ENCODE data around the gene HNRNPK. TPM values are rescaled to one million over a fixed set of nuclear protein-coding genes. Genes with fewer than 3 reads are reported as not detected.

Gene HNRNPK
- total and polyA plus RNA-seq, 5 donors from 2014 or later, result 617 to 1,033 (median 946) TPM

DNA sequence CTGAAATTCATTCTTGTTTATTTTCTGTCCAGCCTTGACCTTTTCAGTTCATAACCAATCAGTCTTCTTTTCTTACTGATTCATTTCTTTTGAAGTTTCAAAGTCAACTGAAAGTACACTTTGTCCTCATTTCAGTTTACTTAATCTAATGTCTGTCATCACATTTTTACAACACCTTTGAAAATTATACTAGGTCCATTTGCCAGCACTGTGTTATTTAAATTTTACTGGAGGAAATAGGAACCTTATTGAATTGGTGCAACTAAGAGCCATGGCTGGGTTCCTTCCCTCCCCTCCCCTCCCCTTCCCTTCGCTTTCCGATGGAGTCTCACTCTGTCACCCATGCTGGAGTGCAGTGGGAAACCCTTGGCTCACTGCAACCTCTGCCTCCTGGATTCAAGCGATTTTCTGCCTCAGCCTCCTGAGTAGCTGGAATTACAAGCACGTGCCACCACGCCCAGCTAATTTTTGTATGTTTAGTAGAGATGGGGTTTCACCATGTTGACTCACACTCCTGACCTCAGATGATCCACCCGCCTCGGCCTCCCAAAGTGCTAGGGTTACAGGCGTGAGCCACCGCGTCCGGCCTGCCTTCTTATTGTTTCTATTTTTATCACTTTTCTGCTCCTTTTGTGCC lies 6.9 kb upstream of the HNRNPK start:
- Histone ChIP-seq H3K9me3 (ENCODE audit: control insufficient read depth in 2 of 2, low read length in 2 of 2) (no peaks in the 10 kb centered on the region), H3K36me3 (ENCODE audit: control insufficient read depth, insufficient read depth, low read length) (peaks cover 2% of the 10 kb centered on the region), H3K4me3 (ENCODE audit: low read depth, low read length) (no peak overlapping the region), H3K27me3 (ENCODE audit: control insufficient read depth, insufficient read depth, low read length) (no peaks in the 10 kb centered on the region), H3K27ac (ENCODE audit: insufficient read depth, low read length, poor library complexity, severe bottlenecking) (no peak overlapping the region), H3K4me1 (ENCODE audit: control insufficient read depth, insufficient read depth, low read length, poor library complexity, severe bottlenecking) (peaks cover 7% of the 10 kb centered on the region)
- no peaks in the 10 kb centered on the region for H3K9me3 Mint-ChIP-seq
- no peaks in the 10 kb centered on the region for H3K27me3 Mint-ChIP-seq
- DNase-seq, result no peak
- H3K27ac Mint-ChIP-seq, result no peak overlapping the region
- peaks cover 10 to 31% (median 23%) of the 10 kb centered on the region in 4 donors for H3K4me1 Mint-ChIP-seq
- H3K4me3 Mint-ChIP-seq, result peak overlapping the region in 2 of 4 donors; percentile 47 to 57
- ATAC-seq (ENCODE audit: low read depth in 2 of 2), result no peak
- H3K36me3 Mint-ChIP-seq, result peaks cover 16% of the 10 kb centered on the region

DNA sequence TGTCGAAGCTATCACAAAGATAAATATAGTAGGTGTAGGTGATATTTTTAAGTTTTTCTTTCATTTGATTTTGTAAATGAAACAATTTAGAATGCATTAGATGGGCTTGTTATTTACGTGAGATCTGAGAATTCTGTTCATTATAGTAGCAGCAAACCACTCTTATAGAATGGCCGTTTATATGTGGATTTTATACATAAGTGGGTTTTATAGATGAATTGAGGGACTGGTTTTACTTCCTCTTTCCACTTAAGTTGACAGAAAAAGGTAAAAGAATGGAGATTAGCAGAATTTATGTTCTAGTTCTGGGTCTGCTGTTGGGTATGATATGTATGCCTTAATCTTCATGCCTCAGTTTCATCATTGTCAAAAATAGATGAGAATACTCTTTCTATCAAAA lies 6.2 kb upstream of the HNRNPK start:
- ATAC-seq (ENCODE audit: low read depth in 2 of 2) (no peak), DNase-seq (no peak)
- Histone ChIP-seq H3K27me3 (ENCODE audit: control insufficient read depth, insufficient read depth, low read length) (no peaks in the 10 kb centered on the region), H3K36me3 (ENCODE audit: control insufficient read depth, insufficient read depth, low read length) (peaks cover 2% of the 10 kb centered on the region), H3K9me3 (ENCODE audit: control insufficient read depth in 2 of 2, low read length in 2 of 2) (no peaks in the 10 kb centered on the region), H3K4me1 (ENCODE audit: control insufficient read depth, insufficient read depth, low read length, poor library complexity, severe bottlenecking) (peaks cover 14% of the 10 kb centered on the region), H3K27ac (ENCODE audit: insufficient read depth, low read length, poor library complexity, severe bottlenecking) (no peak overlapping the region), H3K4me3 (ENCODE audit: low read depth, low read length) (no peak overlapping the region)
- Mint-ChIP-seq H3K4me3 (no peak overlapping the region), H3K9me3 (no peaks in the 10 kb centered on the region), H3K4me1 (peaks cover 14 to 37% (median 20%) of the 10 kb centered on the region in 4 donors), H3K27ac (no peak overlapping the region), H3K36me3 (peaks cover 16% of the 10 kb centered on the region), H3K27me3 (no peaks in the 10 kb centered on the region)

DNA sequence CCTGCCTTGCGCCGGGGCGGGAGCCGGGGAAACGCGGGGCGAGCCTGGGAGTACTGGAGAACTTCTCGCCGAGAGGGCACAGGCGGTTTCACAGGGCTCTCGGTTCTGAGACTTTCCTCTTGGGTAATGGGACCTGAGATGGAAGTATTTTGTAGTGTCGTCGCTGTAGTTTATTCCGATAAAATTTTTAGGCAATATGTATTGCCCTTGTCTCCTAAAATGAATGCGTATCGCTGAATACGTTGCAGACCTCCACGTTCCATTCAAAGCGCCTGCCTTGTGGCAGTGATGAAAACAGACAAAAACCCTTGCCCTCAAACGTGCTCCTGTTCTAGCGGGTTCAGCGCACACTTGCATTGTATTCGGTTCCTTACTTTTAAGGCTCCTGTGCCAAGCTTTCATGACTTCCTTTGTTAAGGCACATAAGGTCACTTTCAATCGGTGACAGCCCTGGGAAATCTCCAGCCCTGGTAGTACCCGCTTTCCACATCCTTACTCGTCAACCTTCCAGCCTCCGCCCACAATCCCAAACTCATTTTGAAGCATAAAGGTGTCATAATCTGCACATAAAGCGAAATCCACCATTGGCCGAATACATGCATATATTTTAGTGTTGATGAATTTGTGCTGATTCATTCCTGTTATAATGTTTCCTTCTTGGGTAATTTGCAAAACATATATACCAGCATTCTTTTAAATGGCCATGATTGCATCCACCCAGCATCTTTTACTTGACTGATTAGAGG lies 1.3 kb upstream of the HNRNPK start:
- ATAC-seq (ENCODE audit: low read depth in 2 of 2) (no peak), DNase-seq (peak in 1 of 3 donors; percentile 51)
- H3K36me3 ChIP-seq (ENCODE audit: control insufficient read depth, insufficient read depth, low read length), result peaks cover 16% of the 10 kb centered on the region
- H3K4me3 ChIP-seq (ENCODE audit: low read depth, low read length), result peak overlapping the region; percentile 91
- Mint-ChIP-seq H3K4me3 (peak overlapping the region; percentile 97 to 100 (median 100)), H3K27me3 (peaks cover 12% of the 10 kb centered on the region), H3K9me3 (no peaks in the 10 kb centered on the region), H3K27ac (peak overlapping the region; percentile 53 to 100 (median 77)), H3K4me1 (peaks cover 22 to 43% (median 36%) of the 10 kb centered on the region in 4 donors), H3K36me3 (peaks cover 22% of the 10 kb centered on the region)
- H3K4me1 ChIP-seq (ENCODE audit: control insufficient read depth, insufficient read depth, low read length, poor library complexity, severe bottlenecking), result peaks cover 38% of the 10 kb centered on the region
- H3K27ac ChIP-seq (ENCODE audit: insufficient read depth, low read length, poor library complexity, severe bottlenecking), result peak overlapping the region; percentile 99
- no peaks in the 10 kb centered on the region for H3K27me3 ChIP-seq (ENCODE audit: control insufficient read depth, insufficient read depth, low read length)
- H3K9me3 ChIP-seq (ENCODE audit: control insufficient read depth in 2 of 2, low read length in 2 of 2), result no peaks in the 10 kb centered on the region

DNA sequence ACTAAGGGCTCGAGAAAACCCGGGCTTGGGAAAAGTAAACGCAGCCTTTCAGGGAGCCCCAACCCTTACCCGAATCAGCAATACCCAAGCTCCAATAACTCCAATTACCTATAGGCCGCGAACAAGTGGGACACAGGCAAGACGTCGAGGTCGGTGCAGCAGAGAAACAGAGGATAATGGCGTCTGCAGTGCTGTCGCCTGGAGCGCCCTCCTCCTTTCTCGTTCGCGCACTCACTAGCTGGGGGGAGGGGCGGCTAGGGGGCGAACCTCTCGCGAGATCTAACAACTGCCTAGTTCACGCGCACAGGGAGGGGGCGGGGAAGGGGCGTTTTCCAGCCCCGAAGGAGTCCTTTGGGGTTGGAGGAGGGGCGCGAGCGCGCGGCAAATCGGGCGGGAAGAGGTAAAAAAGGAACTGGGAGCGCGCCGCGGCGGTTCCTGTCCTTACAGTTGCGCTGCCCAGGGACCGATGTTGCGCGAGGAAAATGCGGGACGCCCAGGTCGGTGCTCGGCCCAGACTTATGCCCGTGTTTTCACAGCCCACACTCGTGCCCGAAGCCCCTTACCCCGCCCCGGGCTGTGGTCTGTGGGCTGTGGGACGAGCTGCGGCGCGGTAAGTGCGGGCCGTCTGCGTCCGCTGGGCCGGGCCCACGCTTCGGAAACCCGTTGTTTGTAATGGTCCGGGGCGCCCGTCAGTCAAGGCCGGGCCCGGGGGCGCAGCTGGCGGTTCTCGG lies 545 bp upstream of the HNRNPK start, which contains the start of gene RMI1:
TSS of gene RMI1 (plus strand) at position 411 of the 731 bp plus-strand sequence. CDS start 20,182 bp downstream, outside the sequence.
- peaks cover 26 to 50% (median 40%) of the 10 kb centered on the region in 4 donors for H3K4me1 Mint-ChIP-seq
- H3K27ac Mint-ChIP-seq, result peak within 1 kb of the TSS; percentile 98 to 100 (median 100)
- peaks cover 29% of the 10 kb centered on the region for H3K36me3 Mint-ChIP-seq
- Histone ChIP-seq H3K27ac (ENCODE audit: insufficient read depth, low read length, poor library complexity, severe bottlenecking) (peak within 1 kb of the TSS; percentile 99), H3K27me3 (ENCODE audit: control insufficient read depth, insufficient read depth, low read length) (no peaks in the 10 kb centered on the region), H3K9me3 (ENCODE audit: control insufficient read depth in 2 of 2, low read length in 2 of 2) (no peaks in the 10 kb centered on the region), H3K4me3 (ENCODE audit: low read depth, low read length) (peak within 1 kb of the TSS; percentile 100), H3K36me3 (ENCODE audit: control insufficient read depth, insufficient read depth, low read length) (peaks cover 24% of the 10 kb centered on the region), H3K4me1 (ENCODE audit: control insufficient read depth, insufficient read depth, low read length, poor library complexity, severe bottlenecking) (peaks cover 43% of the 10 kb centered on the region)
- DNase-seq, result peak; percentile 99 to 100 (median 99)
- ATAC-seq (ENCODE audit: low read depth in 2 of 2), result peak; percentile 76 to 79
- peaks cover 12% of the 10 kb centered on the region for H3K27me3 Mint-ChIP-seq
- no peaks in the 10 kb centered on the region for H3K9me3 Mint-ChIP-seq
- H3K4me3 Mint-ChIP-seq, result peak within 1 kb of the TSS; percentile 97 to 100 (median 100)

DNA sequence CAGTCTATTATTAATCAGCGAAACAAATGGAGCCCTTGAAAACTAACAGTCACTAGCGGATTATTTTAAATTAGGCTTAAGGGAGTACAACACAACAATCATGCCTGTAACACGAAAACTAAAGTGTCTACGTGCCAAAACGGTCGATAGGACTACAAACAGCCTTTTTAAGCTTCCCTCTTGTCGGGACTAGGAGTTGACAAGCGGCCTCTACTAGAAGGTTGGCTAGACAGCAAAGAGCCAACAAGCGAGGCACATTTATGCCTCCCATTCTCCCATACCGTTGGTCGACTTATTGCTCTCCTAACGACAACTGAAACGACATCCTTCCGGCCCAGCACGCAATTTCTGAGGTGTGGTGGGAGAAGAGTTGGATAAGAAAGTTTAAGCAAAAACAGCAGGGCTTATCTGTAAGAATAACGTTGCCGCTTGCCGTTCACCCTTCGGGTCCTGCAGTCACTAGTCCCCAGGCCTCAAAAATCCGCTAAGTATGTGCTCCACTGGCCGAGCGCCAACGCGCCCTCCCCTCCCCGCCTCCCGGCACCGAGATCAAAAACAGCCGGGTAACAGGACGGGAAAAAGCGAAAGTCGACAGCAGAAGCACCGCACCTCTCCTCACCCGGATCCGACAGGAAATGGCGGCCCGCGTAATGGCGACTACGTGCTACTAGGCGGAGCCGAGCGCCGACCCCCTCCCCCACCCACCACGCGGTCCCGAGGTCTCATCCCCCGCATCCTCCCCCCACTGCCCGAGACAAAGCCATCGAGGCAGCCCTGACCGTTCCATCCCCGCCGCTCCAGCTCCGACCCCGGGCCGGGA lies 813 bp downstream of the HNRNPK start:
- H3K9me3 ChIP-seq (ENCODE audit: control insufficient read depth in 2 of 2, low read length in 2 of 2), result no peaks in the 10 kb centered on the region
- Mint-ChIP-seq H3K9me3 (peaks cover 0 to 2% (median 0%) of the 10 kb centered on the region in 7 donors), H3K27me3 (peaks cover 12% of the 10 kb centered on the region), H3K36me3 (peaks cover 43% of the 10 kb centered on the region), H3K4me1 (peaks cover 34 to 63% (median 50%) of the 10 kb centered on the region in 4 donors), H3K4me3 (peak overlapping the region; percentile 97 to 100 (median 100)), H3K27ac (peak overlapping the region; percentile 98 to 100 (median 100))
- peak overlapping the region; percentile 100 for H3K4me3 ChIP-seq (ENCODE audit: low read depth, low read length)
- peak overlapping the region; percentile 99 for H3K27ac ChIP-seq (ENCODE audit: insufficient read depth, low read length, poor library complexity, severe bottlenecking)
- H3K27me3 ChIP-seq (ENCODE audit: control insufficient read depth, insufficient read depth, low read length), result no peaks in the 10 kb centered on the region
- ATAC-seq (ENCODE audit: low read depth in 2 of 2) (peak; percentile 49 to 50), DNase-seq (peak; percentile 83 to 94 (median 88))
- peaks cover 37% of the 10 kb centered on the region for H3K36me3 ChIP-seq (ENCODE audit: control insufficient read depth, insufficient read depth, low read length)
- peaks cover 53% of the 10 kb centered on the region for H3K4me1 ChIP-seq (ENCODE audit: control insufficient read depth, insufficient read depth, low read length, poor library complexity, severe bottlenecking)

DNA sequence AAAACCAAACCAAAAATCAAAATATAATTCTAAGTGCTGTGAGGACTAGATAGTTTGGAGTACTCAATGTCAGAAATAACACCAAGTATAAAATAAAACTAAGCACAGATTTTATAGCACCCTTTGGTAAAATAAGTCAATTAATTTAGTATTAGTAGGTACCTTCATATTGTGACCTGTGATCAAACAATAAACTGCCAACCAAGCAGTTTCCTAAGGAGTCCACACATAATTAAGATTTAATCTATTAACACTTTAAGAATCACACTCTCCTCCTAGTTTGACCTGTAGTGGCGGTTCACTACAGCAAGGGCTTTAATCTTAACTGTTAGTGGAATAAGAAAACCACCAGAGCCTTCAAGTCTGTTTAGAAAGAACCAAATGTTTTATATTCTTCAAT lies 2.8 kb downstream of the HNRNPK start:
- ATAC-seq (ENCODE audit: low read depth in 2 of 2) (no peak), DNase-seq (no peak)
- Mint-ChIP-seq H3K9me3 (peaks cover 0 to 2% (median 0%) of the 10 kb centered on the region in 7 donors), H3K4me1 (peaks cover 29 to 70% (median 51%) of the 10 kb centered on the region in 4 donors), H3K27me3 (peaks cover 12% of the 10 kb centered on the region), H3K4me3 (peak overlapping the region; percentile 97 to 100 (median 100)), H3K27ac (peak overlapping the region in 2 of 3 donors; percentile 5 to 100), H3K36me3 (peaks cover 55% of the 10 kb centered on the region)
- no peaks in the 10 kb centered on the region for H3K9me3 ChIP-seq (ENCODE audit: control insufficient read depth in 2 of 2, low read length in 2 of 2)
- peak overlapping the region; percentile 100 for H3K4me3 ChIP-seq (ENCODE audit: low read depth, low read length)
- H3K4me1 ChIP-seq (ENCODE audit: control insufficient read depth, insufficient read depth, low read length, poor library complexity, severe bottlenecking), result peaks cover 56% of the 10 kb centered on the region
- peak overlapping the region; percentile 27 for H3K27ac ChIP-seq (ENCODE audit: insufficient read depth, low read length, poor library complexity, severe bottlenecking)
- peaks cover 57% of the 10 kb centered on the region for H3K36me3 ChIP-seq (ENCODE audit: control insufficient read depth, insufficient read depth, low read length)
- no peaks in the 10 kb centered on the region for H3K27me3 ChIP-seq (ENCODE audit: control insufficient read depth, insufficient read depth, low read length)

DNA sequence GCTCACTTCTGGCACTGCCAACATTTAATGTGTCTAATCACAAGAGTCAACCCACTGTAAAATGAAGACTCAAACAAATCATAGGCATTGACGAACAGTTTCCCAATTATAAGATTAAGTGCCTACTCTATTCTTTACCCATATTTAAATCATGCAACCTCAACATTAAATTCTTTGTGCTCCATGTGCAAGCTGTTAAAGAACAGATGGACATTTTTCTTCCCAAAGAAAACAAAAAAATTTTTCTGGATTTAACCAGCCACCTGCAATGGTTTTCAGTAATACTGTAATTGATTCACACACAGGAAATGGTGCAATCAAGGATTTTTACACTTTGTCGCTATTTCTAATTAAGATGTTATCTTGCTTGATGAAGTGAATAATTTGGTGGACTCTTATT lies 3.6 kb downstream of the HNRNPK start:
- Mint-ChIP-seq H3K27me3 (peaks cover 12% of the 10 kb centered on the region), H3K9me3 (peaks cover 0 to 2% (median 0%) of the 10 kb centered on the region in 7 donors), H3K4me1 (peaks cover 36 to 70% (median 56%) of the 10 kb centered on the region in 4 donors), H3K27ac (no peak overlapping the region), H3K36me3 (peaks cover 62% of the 10 kb centered on the region), H3K4me3 (peak overlapping the region; percentile 51 to 100 (median 98))
- Histone ChIP-seq H3K27me3 (ENCODE audit: control insufficient read depth, insufficient read depth, low read length) (no peaks in the 10 kb centered on the region), H3K4me1 (ENCODE audit: control insufficient read depth, insufficient read depth, low read length, poor library complexity, severe bottlenecking) (peaks cover 48% of the 10 kb centered on the region), H3K27ac (ENCODE audit: insufficient read depth, low read length, poor library complexity, severe bottlenecking) (peak overlapping the region; percentile 27), H3K9me3 (ENCODE audit: control insufficient read depth in 2 of 2, low read length in 2 of 2) (no peaks in the 10 kb centered on the region), H3K36me3 (ENCODE audit: control insufficient read depth, insufficient read depth, low read length) (peaks cover 66% of the 10 kb centered on the region), H3K4me3 (ENCODE audit: low read depth, low read length) (peak overlapping the region; percentile 100)
- DNase-seq (no peak), ATAC-seq (ENCODE audit: low read depth in 2 of 2) (no peak)

Measured in CD4-positive, CD25-positive, alpha-beta regulatory T cell (primary cell).